ENCODE measurements around the gene DZIP1. TPM values are rescaled to one million over a fixed set of nuclear protein-coding genes. Genes with fewer than 3 reads are reported as not detected.
"Not testable (repeated sequence)": the region's sequence is repeated elsewhere in the genome, so short reads cannot be mapped to it uniquely, and the experiment has no call there.

DZIP1 gene
- polyA plus RNA-seq (2011; rRNA removed) (14.8 and 17.1 TPM in 2 replicates), polyA plus RNA-seq (2017; fragmentation: RNase III; extraction: RNeasy Plus Mini Kit Qiagen cat#74134 plus additional on column Dnase treatment) (11.5 to 12.9 TPM (median 12.7 TPM) in 3 replicates), polyA minus RNA-seq (2011; rRNA and poly(A)+ RNA removed) (9.5 and 13.0 TPM in 2 replicates)
- polyA plus RNA-seq (2012; cell fraction: cytosol; rRNA removed): 6.6 and 10.1 TPM in 2 replicates
- polyA plus RNA-seq (2012; cell fraction: nucleus; rRNA removed): 16.2 and 17.8 TPM in 2 replicates

- 4% methylated on average over 7 of the region's 30 CpGs for WGBS (ENCODE audit: missing lambda C conversion rate)
- peak within 1 kb of the TSS; percentile 93 for H3K4me3 ChIP-seq
- peaks cover 19% of the 10 kb centered on the region for H3K4me1 ChIP-seq
- DNase-seq (ENCODE audit: low read depth in 1 of 2, low spot score in 1 of 2) (peak; percentile 52 to 83), ATAC-seq (peak; percentile 95 to 97), FAIRE-seq (no peak)
- peak within 1 kb of the TSS; percentile 76 for H3K4me2 ChIP-seq
- ChIA-PET POLR2A (interaction anchor here (0.5 to 2.2 kb wide), 7 partner anchors 11 to 240 kb away, joined by 4 to 8 read pairs (median 5); partner anchors contain the start of gene DNAJC3), CTCF (interaction anchor here (1.4 to 1.8 kb wide), 2 partner anchors 13 to 189 kb away, joined by 4 to 5 read pairs; no protein-coding TSS in a partner anchor)
- peak within 1 kb of the TSS; percentile 93 to 97 for H3K27ac ChIP-seq
- no peak for TF ChIP-seq HOXB5 (CRISPR knock-in tag; IDR thresholded peaks at IDR 0.05)
- no peak for TF ChIP-seq KDM1A (IDR thresholded peaks at IDR 0.05; ENCODE audit: low read depth)
- no peak for TF ChIP-seq TFCP2L1 (CRISPR knock-in tag; IDR thresholded peaks at IDR 0.05)
- no peak for TF ChIP-seq ZC3H11A (IDR thresholded peaks at IDR 0.05)
- no peak for TF ChIP-seq E2F6 (IDR thresholded peaks at IDR 0.05; ENCODE audit: borderline replicate concordance, low read depth)
- peak; percentile 67 for TF ChIP-seq MAX (IDR thresholded peaks at IDR 0.05)
- TF ChIP-seq USF2 (IDR thresholded peaks at IDR 0.05): peak; percentile 75
- TF ChIP-seq POLR2A (IDR thresholded peaks at IDR 0.05; ENCODE audit: low read length): peak; percentile 34; the same call in 1 of the 2 replicates
- H3K9me3 ChIP-seq: no peaks in the 10 kb centered on the region
These were observed at the start of gene DZIP1 for GRCh38 chr13:95644601-95645052. TSS of gene DZIP1 (minus strand) at chr13:95644706. CDS start at chr13:95642029, 2,677 bp downstream.

GRCh38 chr13:95690986-95691385 is 46.5 kb upstream of the DZIP1 start:
- H3K27ac ChIP-seq; CTCF ChIA-PET; H3K4me1 ChIP-seq; H3K4me2 ChIP-seq; FAIRE-seq; DNase-seq (ENCODE audit: low read depth in 1 of 2, low spot score in 1 of 2); ATAC-seq; H3K9me3 ChIP-seq; H3K4me3 ChIP-seq; POLR2A ChIA-PET: not testable (repeated sequence)
- no CpG with 5 or more reads among the region's 28 CpGs for WGBS (ENCODE audit: missing lambda C conversion rate)

GRCh38 chr13:95689582-95689926 is 45.0 kb upstream of the DZIP1 start:
- ATAC-seq (no peak), DNase-seq (ENCODE audit: low read depth in 1 of 2, low spot score in 1 of 2) (no peak), FAIRE-seq (no peak)
- WGBS (ENCODE audit: missing lambda C conversion rate): 92% methylated on average over 3 of the region's 3 CpGs
- ChIA-PET CTCF (no interaction called here), POLR2A (no interaction called here)
- Histone ChIP-seq H3K4me2 (no peak overlapping the region), H3K4me1 (no peaks in the 10 kb centered on the region), H3K9me3 (no peaks in the 10 kb centered on the region; the same call in 2 of the 3 replicates), H3K4me3 (no peak overlapping the region), H3K27ac (no peak overlapping the region)
- TF ChIP-seq HOXA7 (CRISPR knock-in tag; IDR thresholded peaks at IDR 0.05) (no peak), FOXS1 (CRISPR knock-in tag; IDR thresholded peaks at IDR 0.05) (no peak), EHMT2 (IDR thresholded peaks at IDR 0.05; ENCODE audit: low read depth) (no peak), PHF8 (IDR thresholded peaks at IDR 0.05; ENCODE audit: borderline replicate concordance, low read depth) (no peak), HOXB5 (CRISPR knock-in tag; IDR thresholded peaks at IDR 0.05) (no peak), CEBPB (IDR thresholded peaks at IDR 0.05) (no peak), USF2 (IDR thresholded peaks at IDR 0.05) (no peak), GATA3 (IDR thresholded peaks at IDR 0.05; ENCODE audit: borderline replicate concordance) (no peak), HMGXB4 (CRISPR knock-in tag; IDR thresholded peaks at IDR 0.05; ENCODE audit: borderline replicate concordance) (no peak), CTCF (IDR thresholded peaks at IDR 0.05) (no peak), NFE2L2 (conservative IDR thresholded peaks at IDR 0.05; ENCODE audit: low read length) (no peak), JUNB (IDR thresholded peaks at IDR 0.05) (no peak), JUN (IDR thresholded peaks at IDR 0.05) (no peak)

- H3K4me2 ChIP-seq; ATAC-seq; POLR2A ChIA-PET; H3K4me3 ChIP-seq; H3K9me3 ChIP-seq; H3K4me1 ChIP-seq; FAIRE-seq; DNase-seq (ENCODE audit: low read depth in 1 of 2, low spot score in 1 of 2); H3K27ac ChIP-seq: not testable (repeated sequence)
- CTCF ChIA-PET: interaction anchor here (1.2 kb wide), 2 partner anchors 11 to 61 kb away, joined by 3 read pairs; no protein-coding TSS in a partner anchor
- WGBS (ENCODE audit: missing lambda C conversion rate): 96% methylated on average over 2 of the region's 5 CpGs
These were observed 40.5 kb upstream of the DZIP1 start for GRCh38 chr13:95684960-95685359.

All from A549 (cell line).